ENCODE measurements around the gene TRIP11.

TRIP11 gene

GRCh38 chr14:91953170-91953985 is 86.5 kb downstream of the TRIP11 start:
- no peak overlapping the region for H3K27ac ChIP-seq

GRCh38 chr14:91947475-91948184 is 92.2 kb downstream of the TRIP11 start, which contains the start of gene FBLN5:
Gene FBLN5 (minus strand): TSS chr14:91947694. CDS start chr14:91947229, 465 bp downstream.
- no peaks in the 10 kb centered on the region for H3K36me3 ChIP-seq
- H3K9me3 ChIP-seq: no peaks in the 10 kb centered on the region
- peak within 1 kb of the TSS; percentile 53 to 60 for H3K4me3 ChIP-seq (ENCODE audit: low read depth in 1 of 2, low read length in 1 of 2)
- no peak within 1 kb of the TSS for H3K27ac ChIP-seq
- peaks cover 18% of the 10 kb centered on the region for H3K27me3 ChIP-seq
- TF ChIP-seq CTCF (IDR thresholded peaks at IDR 0.05): no peak
- H3K4me1 ChIP-seq (ENCODE audit: control insufficient read depth in 1 of 2, insufficient read depth in 1 of 2, low read depth in 1 of 2, low read length in 1 of 2): peaks cover 23 to 29% of the 10 kb centered on the region in 2 experiments

More at GRCh38 chr14:91953170-91953985, 86.5 kb downstream of the TRIP11 start:
- no peak overlapping the region for H3K4me3 ChIP-seq (ENCODE audit: low read depth in 1 of 2, low read length in 1 of 2)
- H3K36me3 ChIP-seq: no peaks in the 10 kb centered on the region
- no peaks in the 10 kb centered on the region for H3K4me1 ChIP-seq (ENCODE audit: control insufficient read depth in 1 of 2, insufficient read depth in 1 of 2, low read depth in 1 of 2, low read length in 1 of 2)
- H3K27me3 ChIP-seq: peaks cover 5% of the 10 kb centered on the region
- no peak for TF ChIP-seq CTCF (IDR thresholded peaks at IDR 0.05)
- no peaks in the 10 kb centered on the region for H3K9me3 ChIP-seq

GRCh38 chr14:91946622-91947474 is 93.0 kb downstream of the TRIP11 start:
- no peaks in the 10 kb centered on the region for H3K9me3 ChIP-seq

GRCh38 chr14:91945751-91946621 is 93.9 kb downstream of the TRIP11 start:
- peaks cover 18% of the 10 kb centered on the region for H3K27me3 ChIP-seq
- peak overlapping the region; percentile 53 to 60 for H3K4me3 ChIP-seq (ENCODE audit: low read depth in 1 of 2, low read length in 1 of 2)
- H3K27ac ChIP-seq: no peak overlapping the region
- no peaks in the 10 kb centered on the region for H3K36me3 ChIP-seq
- H3K9me3 ChIP-seq: no peaks in the 10 kb centered on the region
- peaks cover 30 to 33% of the 10 kb centered on the region in 2 experiments for H3K4me1 ChIP-seq (ENCODE audit: control insufficient read depth in 1 of 2, insufficient read depth in 1 of 2, low read depth in 1 of 2, low read length in 1 of 2)
- no peak for TF ChIP-seq CTCF (IDR thresholded peaks at IDR 0.05)

More at GRCh38 chr14:91946622-91947474, 93.0 kb downstream of the TRIP11 start:
- TF ChIP-seq CTCF (IDR thresholded peaks at IDR 0.05): no peak
- Histone ChIP-seq H3K4me1 (ENCODE audit: control insufficient read depth in 1 of 2, insufficient read depth in 1 of 2, low read depth in 1 of 2, low read length in 1 of 2) (peaks cover 28 to 33% of the 10 kb centered on the region in 2 experiments), H3K36me3 (no peaks in the 10 kb centered on the region), H3K27ac (no peak overlapping the region), H3K4me3 (ENCODE audit: low read depth in 1 of 2, low read length in 1 of 2) (peak overlapping the region; percentile 53 to 60), H3K27me3 (peaks cover 18% of the 10 kb centered on the region)
